Ishikawa (cell line): ENCODE data around the gene NEUROG3.

Source experiments
- CEBPB ChIP-seq: IDR thresholded peaks from 2 replicates; pipeline ENCODE4 v1.6.1; 2012
- EP300 ChIP-seq: IDR thresholded peaks from 2 replicates; pipeline ENCODE4 v1.6.1; 2012; ENCODE audit warnings: borderline replicate concordance
- MAX ChIP-seq: IDR thresholded peaks from 2 replicates; pipeline ENCODE4 v1.6.1; 2012
- RAD21 ChIP-seq: IDR thresholded peaks from 2 replicates; pipeline ENCODE4 v1.6.1; 2012; ENCODE audit warnings: low read depth
- REST ChIP-seq: IDR thresholded peaks from 2 replicates; pipeline ENCODE4 v1.6.1; 2012; ENCODE audit warnings: low read depth, mild to moderate bottlenecking
- TAF1 ChIP-seq: IDR thresholded peaks from 2 replicates; pipeline ENCODE4 v1.6.1; 2012; ENCODE audit warnings: low read depth, mild to moderate bottlenecking
- TCF12 ChIP-seq: IDR thresholded peaks from 2 replicates; pipeline ENCODE4 v1.6.1; 2012; ENCODE audit warnings: low read depth
- USF1 ChIP-seq: IDR thresholded peaks from 2 replicates; pipeline ENCODE4 v1.6.1; 2012
- YY1 ChIP-seq: IDR thresholded peaks from 2 replicates; pipeline ENCODE4 v1.6.1; 2012; ENCODE audit warnings: low read depth
- ZBTB7A ChIP-seq: IDR thresholded peaks from 2 replicates; pipeline ENCODE4 v1.6.1; 2012; ENCODE audit warnings: low read depth

GRCh38 chr10:69609077-69609476 lies 35.9 kb upstream of the NEUROG3 start:
- no peak for TF ChIP-seq REST
- no peak for TF ChIP-seq CEBPB
- TF ChIP-seq YY1 = no peak
- TF ChIP-seq MAX = no peak
- TF ChIP-seq RAD21 = no peak
- no peak for TF ChIP-seq ZBTB7A
- no peak for TF ChIP-seq TCF12
- TF ChIP-seq USF1 = no peak
- TF ChIP-seq EP300 = no peak
- TF ChIP-seq TAF1 = no peak
